Heart left ventricle (tissue), 16 donors: ENCODE measurements around the gene MRPL9. TPM values are rescaled to one million over a fixed set of nuclear protein-coding genes. Genes with fewer than 3 reads are reported as not detected.

Experiments used
- ATAC-seq, 4 donors: fragments of 200-7000 bp; cut with Tn5 transposase; one replicate each; pipeline ENCODE4 v1.9.1; 2020 to 2022; ENCODE audit warnings: moderate library complexity in 4 of 4, mild to moderate bottlenecking in 3 of 4, moderate number of reproducible peaks in 1 of 4
- DNase-seq, 5 donors: peaks; one replicate each; pipeline ENCODE4 v3.0.0-alpha.2; 2020
- H3K27ac ChIP-seq, 12 donors: fragments of 200-600 bp; sonication (generic) in 4 of 12; one replicate each; pipeline versions ENCODE4 v1.5.0 to v1.8.0; 2016 to 2022; ENCODE audit warnings: mild to moderate bottlenecking in 2 of 12
- H3K27me3 ChIP-seq, 9 donors: fragments of 200-600 bp; sonication (generic) in 2 of 9; one replicate each; pipeline versions ENCODE4 v1.5.1 to v1.8.0; 2016 to 2022; ENCODE audit warnings: mild to moderate bottlenecking in 3 of 9
- H3K36me3 ChIP-seq, 9 donors: fragments of 200-600 bp; sonication (generic) in 2 of 9; one replicate each; pipeline versions ENCODE4 v1.5.0 to v1.8.0; 2018 to 2022; ENCODE audit warnings: mild to moderate bottlenecking in 2 of 9
- H3K4me1 ChIP-seq, 12 donors: fragments of 200-600 bp; sonication (generic) in 4 of 12; one replicate each; pipeline versions ENCODE4 v1.5.0 to v1.8.0; 2016 to 2022; ENCODE audit warnings: mild to moderate bottlenecking in 3 of 12
- H3K4me3 ChIP-seq, 12 donors: fragments of 200-600 bp; sonication (generic) in 4 of 12; one replicate each; pipeline versions ENCODE4 v1.5.0 to v1.8.0; 2017 to 2022; ENCODE audit warnings: mild to moderate bottlenecking in 9 of 12, moderate library complexity in 4 of 12
- H3K9me3 ChIP-seq, 12 donors: fragments of 200-600 bp; sonication (generic) in 4 of 12; one replicate each; pipeline versions ENCODE4 v1.5.0 to v1.8.0; 2016 to 2022; ENCODE audit warnings: mild to moderate bottlenecking in 1 of 12
- POLR2A ChIP-seq, 2 donors: fragments of 450-650 bp; IDR thresholded peaks; one replicate each; pipeline ENCODE4 v1.6.1; 2017; ENCODE audit warnings: antibody characterized with exemption in 2 of 2, mild to moderate bottlenecking in 2 of 2, moderate library complexity in 2 of 2
- WGBS, 4 donors: extraction: QIAGEN DNeasy Blood & Tissue Kit in 2 of 4; methylation state at CpG; one replicate each; pipeline versions ENCODE4 v1.1.5 to v1.1.7; 2013 to 2018; 5-methylcytosine and 5-hydroxymethylcytosine counted together
- intact Hi-C, 10 donors: fragments of 100-400 bp; cut with DNase I; formaldehyde crosslinking; loops; one replicate each; pipeline versions ENCODE4 v1.11.1 to v1.14.2; 2022
- polyA plus RNA-seq, 2 donors: library from polyadenylated mRNA; stranded (reverse); fragments of 200-250 nt; gene quantifications; one replicate each; pipeline ENCODE4 v1.2.3, GENCODE V29; 2013
- total RNA-seq, 9 donors: library from RNA; depleted of rRNA in 2 of 9; stranded (reverse); fragments of >200 nt in 2 of 9; fragmentation: NEBNext Ultra II Directional in 3 of 9; extraction: Animal tissue kit (Norgen Biotek cat#: 25700) in 3 of 9; gene quantifications; one replicate each; pipeline versions ENCODE4 v1.1.0 to v1.2.4, GENCODE V29; 2016 to 2023
- TF ChIP-seq, protein P1 (sequence below), 12 donors: fragments of 200-600 bp; sonication (generic) in 4 of 12; IDR thresholded peaks; one replicate each; pipeline versions ENCODE4 v1.5.0 to v1.8.0; 2018 to 2022; ENCODE audit warnings: antibody characterized with exemption in 12 of 12, mild to moderate bottlenecking in 5 of 12
- donor health status: ischemic (EF 13 %, LVEDD 7.1; RV severe dilation, severe dysfunction).
- donor health status: healthy with polysubstance abuse.
- donor health status: DM: no; HTN: yes; CAD: no.
- donor health status: DM: no; HTN: no; CAD: no.
- donor health status: ischemic (EF 25% LVEDD 6.9; RV normal size, moderate dysfunction).
- donor health status: ischemic (EF 25% LVEDD 5.7; RV mildly dilated, moderate dysfunction).
- donor health status: healthy.
- donor health status: DM: yes; HTN: yes; CAD: no.
- donor health status: ischemic (EF 35%, LVEDD 5.7; RV mildly dilated, moderate dysfunction).
- donor health status: nonischemic (EF 11% LVEDD 7.7; RV severe dilation, severe dysfunction).
- donor health status: DM: yes; HTN: yes; CAD: no.
- donor health status: PGD.
- donor health status: ischemic (EF 29% LVEDD 5.4; RV normal size, mild dysfunction).
- donor health status: nonischemic (EF 23%, LVEDD 6.1; RV moderate dilation, normal function).

The MRPL9 gene
- total and polyA plus RNA-seq, 11 donors = 35.8 to 57.9 (median 46.3) TPM

GRCh38 chr1:151809290-151809984, 46.1 kb upstream of the MRPL9 start:
- TF ChIP-seq POLR2A (IDR thresholded peaks at IDR 0.05) = no peak
- TF ChIP-seq, protein P1, sequence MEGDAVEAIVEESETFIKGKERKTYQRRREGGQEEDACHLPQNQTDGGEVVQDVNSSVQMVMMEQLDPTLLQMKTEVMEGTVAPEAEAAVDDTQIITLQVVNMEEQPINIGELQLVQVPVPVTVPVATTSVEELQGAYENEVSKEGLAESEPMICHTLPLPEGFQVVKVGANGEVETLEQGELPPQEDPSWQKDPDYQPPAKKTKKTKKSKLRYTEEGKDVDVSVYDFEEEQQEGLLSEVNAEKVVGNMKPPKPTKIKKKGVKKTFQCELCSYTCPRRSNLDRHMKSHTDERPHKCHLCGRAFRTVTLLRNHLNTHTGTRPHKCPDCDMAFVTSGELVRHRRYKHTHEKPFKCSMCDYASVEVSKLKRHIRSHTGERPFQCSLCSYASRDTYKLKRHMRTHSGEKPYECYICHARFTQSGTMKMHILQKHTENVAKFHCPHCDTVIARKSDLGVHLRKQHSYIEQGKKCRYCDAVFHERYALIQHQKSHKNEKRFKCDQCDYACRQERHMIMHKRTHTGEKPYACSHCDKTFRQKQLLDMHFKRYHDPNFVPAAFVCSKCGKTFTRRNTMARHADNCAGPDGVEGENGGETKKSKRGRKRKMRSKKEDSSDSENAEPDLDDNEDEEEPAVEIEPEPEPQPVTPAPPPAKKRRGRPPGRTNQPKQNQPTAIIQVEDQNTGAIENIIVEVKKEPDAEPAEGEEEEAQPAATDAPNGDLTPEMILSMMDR (IDR thresholded peaks at IDR 0.05) = no peak
- no peaks in the 10 kb centered on the region for H3K9me3 ChIP-seq

GRCh38 chr1:151807766-151808165, 44.5 kb upstream of the MRPL9 start:
- Histone ChIP-seq H3K27me3 (no peaks in the 10 kb centered on the region), H3K4me3 (no peak overlapping the region), H3K9me3 (no peaks in the 10 kb centered on the region), H3K36me3 (peaks cover 0 to 8% (median 0%) of the 10 kb centered on the region in 9 donors), H3K27ac (no peak overlapping the region), H3K4me1 (no peaks in the 10 kb centered on the region)
- ATAC-seq = no peak
- no peak for TF ChIP-seq POLR2A (IDR thresholded peaks at IDR 0.05)
- TF ChIP-seq, protein P1 (IDR thresholded peaks at IDR 0.05) = no peak
- WGBS, 4 donors = 64 to 78% (median 69%) methylated on average over 1 of the region's 1 CpG
- intact Hi-C loops = no loop called here
- DNase-seq = no peak

More at GRCh38 chr1:151809290-151809984, 46.1 kb upstream of the MRPL9 start:
- WGBS, 4 donors = 66 to 76% (median 71%) methylated on average over 8 of the region's 8 CpGs
- no peak overlapping the region for H3K4me3 ChIP-seq
- ATAC-seq (no peak), DNase-seq (no peak)
- H3K36me3 ChIP-seq = peaks cover 0 to 8% (median 0%) of the 10 kb centered on the region in 9 donors
- H3K27ac ChIP-seq = no peak overlapping the region
- H3K4me1 ChIP-seq = no peaks in the 10 kb centered on the region
- intact Hi-C loops = no loop called here
- no peaks in the 10 kb centered on the region for H3K27me3 ChIP-seq

GRCh38 chr1:151807131-151807530, 43.8 kb upstream of the MRPL9 start:
- 68 to 78% (median 73%) methylated on average over 5 of the region's 5 CpGs for WGBS, 4 donors
- H3K27me3 ChIP-seq = no peaks in the 10 kb centered on the region
- no peak overlapping the region for H3K4me3 ChIP-seq
- ATAC-seq = no peak
- no peak overlapping the region for H3K27ac ChIP-seq
- no peak for TF ChIP-seq POLR2A (IDR thresholded peaks at IDR 0.05)
- TF ChIP-seq, protein P1 (IDR thresholded peaks at IDR 0.05) = no peak
- peaks cover 0 to 8% (median 0%) of the 10 kb centered on the region in 9 donors for H3K36me3 ChIP-seq
- intact Hi-C loops = no loop called here
- H3K4me1 ChIP-seq = no peaks in the 10 kb centered on the region
- H3K9me3 ChIP-seq = no peaks in the 10 kb centered on the region
- DNase-seq = no peak

DNA sequence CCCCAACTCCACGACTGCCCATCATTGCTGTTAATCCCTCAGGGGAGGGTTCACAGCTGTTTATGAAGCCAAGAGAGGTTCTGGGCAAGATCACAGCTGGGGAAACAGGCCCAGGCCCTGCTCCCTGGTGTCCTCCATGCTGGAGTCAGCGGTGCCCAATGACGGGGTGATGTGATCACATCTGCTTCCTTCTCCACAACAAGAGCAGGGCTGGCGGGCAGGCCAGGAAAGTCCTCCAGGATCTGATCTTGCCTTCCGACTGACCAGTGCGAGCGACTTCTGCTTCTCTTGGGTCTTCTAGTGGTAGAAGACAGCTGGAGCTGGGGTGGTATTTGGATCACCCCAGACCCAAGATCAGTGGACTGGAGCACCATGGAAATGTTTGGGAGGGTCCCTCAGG, 42.9 kb upstream of the MRPL9 start:
- intact Hi-C loops = no loop called here
- Histone ChIP-seq H3K4me1 (no peaks in the 10 kb centered on the region), H3K27ac (no peak overlapping the region), H3K36me3 (peaks cover 0 to 7% (median 0%) of the 10 kb centered on the region in 9 donors), H3K4me3 (no peak overlapping the region), H3K27me3 (no peaks in the 10 kb centered on the region), H3K9me3 (no peaks in the 10 kb centered on the region)
- WGBS, 4 donors = 80 to 96% (median 85%) methylated on average over 7 of the region's 7 CpGs
- no peak for TF ChIP-seq POLR2A (IDR thresholded peaks at IDR 0.05)
- TF ChIP-seq, protein P1 (IDR thresholded peaks at IDR 0.05) = no peak
- ATAC-seq (no peak), DNase-seq (no peak)
